Measurements from ENCODE around the gene LYPD6B.

LYPD6B gene

DNA sequence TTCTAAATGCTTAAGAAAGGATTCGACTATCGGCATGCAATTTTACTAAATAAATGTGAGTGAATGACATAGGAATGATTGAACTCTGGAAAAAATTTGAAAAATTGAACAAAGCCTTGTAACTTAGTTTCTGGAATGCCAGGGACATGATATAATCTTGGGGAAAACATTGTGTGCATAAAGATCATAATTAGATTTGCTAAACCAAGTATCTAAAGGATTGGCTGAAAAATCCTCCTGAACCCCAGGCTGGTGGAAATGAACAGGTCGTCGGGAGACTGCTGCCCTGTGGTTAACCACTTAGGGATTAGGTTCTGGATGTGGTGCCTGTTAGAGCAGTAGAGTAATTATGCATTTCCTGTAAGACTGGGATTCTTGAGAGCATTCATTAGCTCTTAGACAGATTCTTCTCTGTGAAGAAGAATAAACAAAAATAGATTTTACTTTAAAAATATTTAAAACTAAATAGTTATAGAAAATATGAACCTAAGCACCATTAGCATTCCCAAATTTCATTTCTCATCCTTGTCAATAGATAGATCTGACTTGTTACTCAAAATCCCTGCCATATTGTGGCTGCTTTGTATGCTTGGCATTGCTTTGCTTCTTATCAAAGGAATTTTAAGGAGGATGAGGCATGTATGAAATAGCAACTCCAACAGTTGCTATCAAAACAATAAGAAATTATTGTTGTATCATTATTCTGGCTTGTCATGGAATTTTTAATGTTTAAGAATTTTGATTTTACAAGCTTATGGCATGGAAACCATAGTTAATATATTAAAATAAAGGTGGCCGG, 55.9 kb downstream of the LYPD6B start:
- no peak overlapping the region for H3K27ac ChIP-seq (ENCODE audit: low read depth, low read length, poor library complexity, severe bottlenecking)
- H2AFZ ChIP-seq (ENCODE audit: low read length), result no peak overlapping the region
- no peak overlapping the region for H3K4me3 ChIP-seq (ENCODE audit: low read depth, low read length, poor library complexity, severe bottlenecking)
- no peaks in the 10 kb centered on the region for H3K36me3 ChIP-seq (ENCODE audit: insufficient read depth, low read length)
- no peaks in the 10 kb centered on the region for H4K20me1 ChIP-seq (ENCODE audit: insufficient read depth, low read length)
- H3K9ac ChIP-seq (ENCODE audit: low read length), result no peak overlapping the region
- H3K4me1 ChIP-seq (ENCODE audit: insufficient read depth, low read length, severe bottlenecking), result no peaks in the 10 kb centered on the region
- no peaks in the 10 kb centered on the region for H3K79me2 ChIP-seq (ENCODE audit: insufficient read depth, low read length)
- no peaks in the 10 kb centered on the region for H3K27me3 ChIP-seq (ENCODE audit: insufficient read depth, low read length)
- H3K9me2 ChIP-seq (ENCODE audit: low read depth, low read length), result no peaks in the 10 kb centered on the region
- TF ChIP-seq, protein P1, sequence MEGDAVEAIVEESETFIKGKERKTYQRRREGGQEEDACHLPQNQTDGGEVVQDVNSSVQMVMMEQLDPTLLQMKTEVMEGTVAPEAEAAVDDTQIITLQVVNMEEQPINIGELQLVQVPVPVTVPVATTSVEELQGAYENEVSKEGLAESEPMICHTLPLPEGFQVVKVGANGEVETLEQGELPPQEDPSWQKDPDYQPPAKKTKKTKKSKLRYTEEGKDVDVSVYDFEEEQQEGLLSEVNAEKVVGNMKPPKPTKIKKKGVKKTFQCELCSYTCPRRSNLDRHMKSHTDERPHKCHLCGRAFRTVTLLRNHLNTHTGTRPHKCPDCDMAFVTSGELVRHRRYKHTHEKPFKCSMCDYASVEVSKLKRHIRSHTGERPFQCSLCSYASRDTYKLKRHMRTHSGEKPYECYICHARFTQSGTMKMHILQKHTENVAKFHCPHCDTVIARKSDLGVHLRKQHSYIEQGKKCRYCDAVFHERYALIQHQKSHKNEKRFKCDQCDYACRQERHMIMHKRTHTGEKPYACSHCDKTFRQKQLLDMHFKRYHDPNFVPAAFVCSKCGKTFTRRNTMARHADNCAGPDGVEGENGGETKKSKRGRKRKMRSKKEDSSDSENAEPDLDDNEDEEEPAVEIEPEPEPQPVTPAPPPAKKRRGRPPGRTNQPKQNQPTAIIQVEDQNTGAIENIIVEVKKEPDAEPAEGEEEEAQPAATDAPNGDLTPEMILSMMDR (IDR thresholded peaks at IDR 0.05; ENCODE audit: low read length), result no peak
- no peak for TF ChIP-seq EZH2 (IDR thresholded peaks at IDR 0.05; ENCODE audit: borderline replicate concordance, low read length)
- no peaks in the 10 kb centered on the region for H3F3A ChIP-seq (ENCODE audit: insufficient read depth, low read length)
- H3K9me3 ChIP-seq (ENCODE audit: low read length), result no peaks in the 10 kb centered on the region
- no peak overlapping the region for H3K4me2 ChIP-seq (ENCODE audit: low read length)

DNA sequence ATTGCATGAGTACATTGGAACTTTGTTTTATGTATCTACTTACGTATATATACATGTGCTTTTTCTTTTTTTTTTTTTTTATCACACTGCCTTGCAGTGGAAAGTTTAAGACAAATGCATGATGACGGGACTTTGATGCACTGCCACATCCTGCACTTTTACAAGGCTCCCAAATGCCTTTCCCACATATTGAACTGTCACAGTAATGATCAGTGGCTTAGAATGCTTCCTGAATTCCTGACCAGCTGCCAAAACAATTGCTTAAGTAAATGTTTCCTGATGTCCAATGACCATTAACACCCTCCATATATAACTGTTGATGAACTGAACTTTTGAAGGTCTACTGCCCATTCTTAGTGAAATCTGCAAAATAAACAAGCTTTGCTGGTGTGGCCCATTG, 60.2 kb downstream of the LYPD6B start:
- Histone ChIP-seq H3K4me2 (ENCODE audit: low read length) (no peak overlapping the region), H3K9me2 (ENCODE audit: low read depth, low read length) (no peaks in the 10 kb centered on the region), H3K4me3 (ENCODE audit: low read depth, low read length, poor library complexity, severe bottlenecking) (no peak overlapping the region), H3K9ac (ENCODE audit: low read length) (no peak overlapping the region), H3K79me2 (ENCODE audit: insufficient read depth, low read length) (no peaks in the 10 kb centered on the region), H3K36me3 (ENCODE audit: insufficient read depth, low read length) (no peaks in the 10 kb centered on the region), H3K9me3 (ENCODE audit: low read length) (no peaks in the 10 kb centered on the region), H2AFZ (ENCODE audit: low read length) (no peak overlapping the region), H3F3A (ENCODE audit: insufficient read depth, low read length) (no peaks in the 10 kb centered on the region), H3K27me3 (ENCODE audit: insufficient read depth, low read length) (no peaks in the 10 kb centered on the region), H3K4me1 (ENCODE audit: insufficient read depth, low read length, severe bottlenecking) (no peaks in the 10 kb centered on the region), H4K20me1 (ENCODE audit: insufficient read depth, low read length) (no peaks in the 10 kb centered on the region), H3K27ac (ENCODE audit: low read depth, low read length, poor library complexity, severe bottlenecking) (no peak overlapping the region)
- no peak for TF ChIP-seq EZH2 (IDR thresholded peaks at IDR 0.05; ENCODE audit: borderline replicate concordance, low read length)
- TF ChIP-seq, protein P1 (IDR thresholded peaks at IDR 0.05; ENCODE audit: low read length), result no peak

- Histone ChIP-seq H3K79me2 (ENCODE audit: insufficient read depth, low read length) (no peaks in the 10 kb centered on the region), H3K9me3 (ENCODE audit: low read length) (no peaks in the 10 kb centered on the region), H3K4me3 (ENCODE audit: low read depth, low read length, poor library complexity, severe bottlenecking) (no peak overlapping the region), H3F3A (ENCODE audit: insufficient read depth, low read length) (no peaks in the 10 kb centered on the region), H4K20me1 (ENCODE audit: insufficient read depth, low read length) (no peaks in the 10 kb centered on the region), H2AFZ (ENCODE audit: low read length) (no peak overlapping the region), H3K4me1 (ENCODE audit: insufficient read depth, low read length, severe bottlenecking) (no peaks in the 10 kb centered on the region), H3K4me2 (ENCODE audit: low read length) (no peak overlapping the region), H3K9me2 (ENCODE audit: low read depth, low read length) (no peaks in the 10 kb centered on the region), H3K36me3 (ENCODE audit: insufficient read depth, low read length) (no peaks in the 10 kb centered on the region), H3K27ac (ENCODE audit: low read depth, low read length, poor library complexity, severe bottlenecking) (no peak overlapping the region), H3K9ac (ENCODE audit: low read length) (no peak overlapping the region), H3K27me3 (ENCODE audit: insufficient read depth, low read length) (no peaks in the 10 kb centered on the region)
- TF ChIP-seq, protein P1 (IDR thresholded peaks at IDR 0.05; ENCODE audit: low read length), result no peak
- no peak for TF ChIP-seq EZH2 (IDR thresholded peaks at IDR 0.05; ENCODE audit: borderline replicate concordance, low read length)
These were observed 60.8 kb downstream of the LYPD6B start for GRCh38 chr2:149099298-149099697.

Data from OCI-LY1 (cell line).